ENCODE results near the gene RNPEPL1.
"Not testable (repeated sequence)": the region's sequence is repeated elsewhere in the genome, so short reads cannot be mapped to it uniquely, and the experiment has no call there.

RNPEPL1 gene

GRCh38 chr2:240539101-240539500 is 29.2 kb upstream of the RNPEPL1 start:
- not testable (repeated sequence) for DNase-seq (ENCODE audit: low spot score)

DNA sequence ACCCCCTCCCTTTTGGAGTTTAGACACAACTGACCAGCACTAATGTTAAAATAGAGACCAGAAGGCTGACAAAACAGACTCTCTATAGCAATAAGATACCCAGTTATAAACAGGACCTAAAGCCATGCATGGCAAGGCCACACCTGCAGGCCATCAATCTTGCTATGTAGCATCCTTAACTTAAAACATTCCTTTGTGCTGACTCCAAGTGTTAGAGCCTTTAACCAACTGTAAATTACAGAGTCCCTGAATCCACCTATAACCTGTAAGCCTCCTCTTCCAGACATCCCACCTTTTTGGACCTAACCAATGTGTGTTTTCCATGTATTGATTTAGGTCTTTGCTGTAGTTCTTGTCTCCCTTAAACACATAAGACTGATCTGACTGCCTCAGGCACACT is 28.4 kb upstream of the RNPEPL1 start:
- DNase-seq (ENCODE audit: low spot score): no peak

DNA sequence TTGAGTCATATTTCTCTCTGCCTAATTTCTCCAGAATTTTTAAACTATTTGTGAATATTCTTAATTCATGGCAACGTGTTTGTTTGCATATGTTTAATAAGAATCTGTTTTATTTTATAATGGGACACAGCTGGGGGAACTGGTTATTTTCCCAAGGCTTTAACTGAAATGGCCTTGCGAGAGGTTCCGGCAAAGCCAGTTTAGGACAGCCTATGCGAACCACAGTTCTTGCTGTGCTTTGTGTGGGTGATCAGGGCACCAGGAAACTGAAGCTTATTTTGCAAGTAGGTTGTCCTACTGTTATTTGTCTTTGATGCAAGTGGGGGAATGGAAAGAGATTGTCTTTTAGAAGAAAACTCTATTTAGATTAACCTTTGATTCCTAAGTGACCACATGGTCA is 17.0 kb upstream of the RNPEPL1 start:
- DNase-seq (ENCODE audit: low spot score): no peak

DNA sequence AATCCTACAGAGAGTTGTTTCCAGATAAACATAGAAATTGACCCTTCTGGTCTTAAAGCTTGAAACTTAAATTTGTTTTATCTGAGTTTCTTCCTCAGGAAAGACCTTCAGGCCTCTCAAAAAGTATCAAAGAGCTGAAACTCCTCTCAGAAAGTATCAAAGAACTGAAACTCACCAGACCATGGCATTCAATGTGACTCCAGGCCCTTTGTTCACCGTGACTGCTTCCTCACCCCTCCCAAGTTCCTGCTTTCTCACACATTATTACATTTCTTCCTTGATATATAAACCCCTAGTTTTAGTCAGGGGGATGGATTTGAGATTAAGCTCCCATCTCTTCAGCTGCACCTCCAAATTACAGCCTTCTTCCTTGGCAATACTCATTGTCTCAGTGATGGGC is 16.5 kb upstream of the RNPEPL1 start:
- DNase-seq (ENCODE audit: low spot score): no peak

DNA sequence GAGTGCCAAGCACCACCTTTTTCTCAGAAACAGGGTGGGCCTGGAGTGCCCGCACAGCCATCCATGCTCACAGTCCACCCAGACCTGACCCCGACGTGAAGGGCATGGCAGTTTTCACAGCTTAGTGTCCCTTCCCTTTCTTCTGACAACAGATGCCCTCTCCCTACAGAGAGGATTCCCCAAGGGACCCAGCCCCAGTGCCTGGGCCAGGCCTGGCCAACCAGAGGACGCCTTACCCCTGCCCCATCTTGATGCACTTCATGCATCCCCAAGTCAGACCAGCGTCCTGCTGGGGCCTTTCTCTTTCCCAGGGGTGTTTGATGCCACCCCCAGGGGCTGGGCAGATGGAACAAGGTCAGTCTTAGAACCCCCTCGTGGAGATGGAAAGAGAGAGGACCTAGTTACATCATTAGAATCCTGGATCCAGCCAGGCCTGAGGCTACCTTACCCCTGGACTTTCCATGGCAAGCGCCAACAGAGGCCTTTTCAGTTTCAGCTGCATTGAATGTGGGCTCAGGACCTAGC is 14.3 kb upstream of the RNPEPL1 start:
- no peak for DNase-seq (ENCODE audit: low spot score)

DNA sequence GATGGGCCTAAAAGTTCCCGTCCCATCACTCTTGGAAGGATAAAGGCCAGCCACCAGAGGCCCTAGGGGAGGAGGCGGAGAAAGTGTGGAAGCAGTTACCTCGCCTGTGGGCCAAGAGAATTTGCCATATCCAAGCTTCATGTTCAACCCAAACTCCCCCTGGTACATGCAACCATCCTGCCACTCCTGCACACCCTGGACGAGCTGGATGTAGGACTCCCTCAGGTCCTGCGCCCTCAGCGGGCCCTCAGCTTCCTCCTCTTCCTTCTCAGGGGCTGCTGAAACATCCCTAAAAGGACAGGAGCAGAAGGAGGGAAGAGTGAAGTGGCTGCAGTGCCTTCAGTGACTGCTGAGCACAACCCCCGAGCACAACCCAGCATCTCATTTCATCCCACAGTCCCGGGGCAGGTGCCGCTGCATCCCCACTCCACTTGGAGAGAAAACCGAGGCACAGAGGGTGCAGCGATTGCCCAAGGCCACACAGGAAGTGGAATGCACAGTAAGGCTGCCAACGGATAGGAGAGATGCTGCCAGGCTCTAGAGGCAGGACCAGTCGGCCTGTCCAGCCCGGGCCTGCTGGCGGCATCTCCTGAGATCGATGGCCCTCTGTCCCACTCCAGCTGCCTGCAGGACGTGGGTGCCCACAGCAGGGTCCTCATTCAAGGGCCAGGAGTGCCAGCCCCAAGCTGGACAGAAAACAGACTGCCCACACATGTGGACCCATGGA is 13.4 kb upstream of the RNPEPL1 start:
- DNase-seq (ENCODE audit: low spot score): no peak

- no peak for DNase-seq (ENCODE audit: low spot score)
These were observed 12.6 kb upstream of the RNPEPL1 start for GRCh38 chr2:240555541-240556250.

GRCh38 chr2:240556553-240557100 is 11.7 kb upstream of the RNPEPL1 start:
- no peak for DNase-seq (ENCODE audit: low spot score)

- no peak for DNase-seq (ENCODE audit: low spot score)
These were observed 11.1 kb upstream of the RNPEPL1 start for GRCh38 chr2:240557101-240557751.

DNA sequence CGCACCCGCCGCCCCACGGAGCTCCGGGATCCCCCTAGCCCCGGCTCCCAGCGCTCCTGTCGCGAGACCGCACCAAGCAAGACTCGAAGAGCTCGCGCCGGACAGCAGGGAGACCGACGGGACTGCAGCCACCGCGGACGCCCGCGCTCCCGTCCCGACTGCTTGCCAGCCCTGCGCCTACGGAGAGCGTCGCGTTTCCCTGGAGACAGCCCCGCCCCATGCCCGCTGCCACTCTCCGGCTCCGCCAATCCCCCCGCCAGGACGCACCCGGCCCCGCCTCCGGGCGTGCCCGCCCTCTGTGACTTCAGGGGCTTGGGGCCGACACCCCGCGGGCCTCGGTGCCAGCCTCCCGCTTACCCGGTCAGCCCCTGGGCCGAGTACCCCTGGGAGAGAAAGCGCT is 10.5 kb upstream of the RNPEPL1 start, which contains the start of gene ANKMY1:
Gene ANKMY1 (minus strand): TSS at position 181 of the 400 bp plus-strand sequence. CDS start 653 bp downstream, outside the sequence.
- no peak for DNase-seq (ENCODE audit: low spot score)

- DNase-seq (ENCODE audit: low spot score): no peak
These were observed 10.0 kb upstream of the RNPEPL1 start for GRCh38 chr2:240558236-240558761.

- DNase-seq (ENCODE audit: low spot score): no peak
These were observed 9.0 kb upstream of the RNPEPL1 start for GRCh38 chr2:240559286-240559685.

- DNase-seq (ENCODE audit: low spot score): peak; percentile 81
These were observed 8.2 kb upstream of the RNPEPL1 start, which contains the start of gene DUSP28 for GRCh38 chr2:240560084-240560479. TSS of gene DUSP28 (plus strand) at chr2:240560357. CDS start at chr2:240560685, 328 bp downstream.

DNA sequence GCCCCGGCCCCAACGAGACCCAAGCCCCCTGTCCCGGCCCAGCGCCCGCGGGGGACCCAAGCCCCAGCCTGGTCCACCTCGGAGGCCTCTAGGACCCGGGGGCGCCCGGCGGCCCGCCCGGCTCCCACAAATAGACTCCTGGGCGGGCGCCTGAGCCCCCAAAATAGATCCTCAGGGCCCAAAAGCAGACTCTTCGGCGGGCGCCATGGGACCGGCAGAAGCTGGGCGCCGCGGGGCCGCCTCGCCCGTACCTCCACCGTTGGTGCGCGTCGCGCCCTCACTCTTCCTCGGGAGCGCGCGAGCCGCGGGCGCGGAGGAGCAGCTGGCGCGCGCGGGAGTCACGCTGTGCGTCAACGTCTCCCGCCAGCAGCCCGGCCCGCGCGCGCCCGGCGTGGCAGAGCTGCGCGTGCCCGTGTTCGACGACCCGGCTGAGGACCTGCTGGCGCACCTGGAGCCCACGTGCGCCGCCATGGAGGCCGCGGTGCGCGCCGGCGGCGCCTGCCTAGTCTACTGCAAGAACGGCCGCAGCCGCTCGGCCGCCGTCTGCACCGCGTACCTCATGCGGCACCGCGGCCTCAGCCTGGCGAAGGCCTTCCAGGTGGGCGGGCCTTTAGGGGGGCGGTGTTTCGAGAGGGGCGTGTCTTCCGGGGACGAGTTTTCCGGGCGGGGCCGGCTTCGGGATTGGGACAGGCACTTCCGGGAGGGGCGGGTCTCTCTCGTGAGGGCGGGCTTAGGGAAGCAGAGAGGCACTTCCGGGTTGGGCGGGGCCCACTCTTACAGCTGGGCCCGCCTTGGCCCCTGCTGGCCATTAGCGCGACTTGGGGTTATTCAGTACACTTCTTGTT is 7.6 kb upstream of the RNPEPL1 start:
- DNase-seq (ENCODE audit: low spot score): peak; percentile 95

GRCh38 chr2:240561325-240561971 is 6.8 kb upstream of the RNPEPL1 start:
- DNase-seq (ENCODE audit: low spot score): no peak

- not testable (repeated sequence) for DNase-seq (ENCODE audit: low spot score)
These were observed 5.1 kb upstream of the RNPEPL1 start for GRCh38 chr2:240563231-240563630.

DNA sequence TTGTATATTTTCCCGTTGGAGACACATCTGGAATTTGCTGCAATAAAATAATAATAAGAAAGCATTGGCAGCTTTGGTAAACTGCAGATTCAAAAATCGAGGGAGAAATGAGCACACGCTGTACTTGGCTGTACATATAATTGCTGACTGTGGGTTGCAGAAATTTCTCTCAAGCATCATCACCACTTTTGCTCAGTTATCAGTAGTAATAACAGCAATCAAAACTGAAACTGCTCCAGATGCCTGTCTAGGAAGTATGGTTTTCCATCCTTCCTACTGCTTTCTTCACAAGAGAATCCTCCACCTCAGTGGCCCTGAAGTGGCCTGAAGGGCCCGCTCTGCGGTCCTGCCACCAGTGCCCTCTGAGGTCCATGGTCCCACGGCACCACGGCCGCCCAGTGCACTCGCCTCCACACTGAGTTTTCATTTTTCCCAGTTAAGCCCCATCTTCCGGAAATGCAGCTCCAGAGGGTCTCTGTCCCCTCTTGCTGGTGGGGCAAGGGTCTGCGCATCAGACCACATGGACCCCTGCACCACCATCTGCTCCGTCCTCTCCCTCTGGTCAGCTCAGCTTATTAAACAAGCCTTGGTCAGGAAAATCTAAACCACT is 4.2 kb upstream of the RNPEPL1 start:
- DNase-seq (ENCODE audit: low spot score): no peak

DNA sequence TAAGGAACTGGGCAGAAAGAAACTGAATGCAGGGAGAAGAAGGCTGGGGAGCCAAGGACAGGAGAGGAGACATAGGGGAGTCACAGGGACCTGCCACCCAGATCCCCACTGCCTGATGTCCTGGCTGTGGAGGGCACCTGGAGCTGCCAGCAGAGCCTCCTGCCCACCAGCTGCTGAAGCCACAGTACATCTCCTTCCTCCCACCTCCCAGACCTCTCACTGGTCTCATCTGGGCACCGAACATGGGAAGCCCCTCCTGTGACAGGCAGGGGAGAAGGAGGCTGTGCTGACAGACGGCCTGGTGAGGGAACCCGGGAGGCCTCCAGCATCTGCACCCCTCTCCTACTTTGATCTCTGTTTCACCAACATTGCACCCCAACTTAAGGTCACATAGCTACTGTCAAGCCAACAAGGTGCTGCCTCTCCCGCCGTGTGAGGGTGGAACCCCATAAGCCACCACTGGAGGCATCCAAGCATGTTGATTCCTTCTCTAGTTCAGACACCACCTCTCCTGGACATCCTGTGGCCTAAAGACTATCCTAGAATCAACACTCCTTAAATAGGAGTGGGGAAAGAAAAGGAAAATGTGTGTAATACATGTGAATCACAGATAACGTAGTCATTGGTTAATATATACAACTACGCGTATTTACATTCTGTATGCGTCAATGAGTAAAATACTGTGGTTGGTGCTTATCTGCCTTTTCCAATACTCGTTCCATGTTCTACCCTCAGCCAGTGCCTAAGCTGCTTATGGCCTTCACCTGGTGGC is 3.5 kb upstream of the RNPEPL1 start:
- DNase-seq (ENCODE audit: low spot score): peak; percentile 51
